ENCODE measurements around the gene NUDT22.
A peak's percentile ranks its signal among the peaks of the same experiment; 100 is the strongest.

The NUDT22 gene

GRCh38 chr11:64225608-64226506 is at the start of gene NUDT22, which contains the start of gene TRPT1:
Gene NUDT22, plus strand, starts transcription at chr11:64226274. Its CDS starts 379 bp downstream, at chr11:64226653.
Gene TRPT1, minus strand, starts transcription at chr11:64226186. Its CDS starts 326 bp downstream, at chr11:64225860.
- peak; percentile 98 for DNase-seq

GRCh38 chr11:64176751-64177150 is 49.3 kb upstream of the NUDT22 start:
- no peak for DNase-seq

GRCh38 chr11:64178203-64178602 is 47.9 kb upstream of the NUDT22 start:
- no peak for DNase-seq

- no peak for DNase-seq
Measured at GRCh38 chr11:64178951-64179639, 47.0 kb upstream of the NUDT22 start.

- no peak for DNase-seq
Measured at GRCh38 chr11:64180891-64181290, 45.2 kb upstream of the NUDT22 start.

GRCh38 chr11:64181506-64182411 is 44.3 kb upstream of the NUDT22 start:
- peak; percentile 67 to 72 for DNase-seq

- no peak for DNase-seq
Measured at GRCh38 chr11:64183890-64184289, 42.2 kb upstream of the NUDT22 start.

GRCh38 chr11:64185175-64185692 is 40.8 kb upstream of the NUDT22 start:
- no peak for DNase-seq

- peak; percentile 99 to 100 for DNase-seq
Measured at GRCh38 chr11:64185693-64186491, 40.2 kb upstream of the NUDT22 start, which contains the start of gene STIP1. Gene STIP1, plus strand, starts transcription at chr11:64186171. Its CDS starts 91 bp downstream, at chr11:64186262.

GRCh38 chr11:64186492-64187165 is 39.4 kb upstream of the NUDT22 start:
- peak; percentile 71 to 72 for DNase-seq

GRCh38 chr11:64192434-64192833 is 33.6 kb upstream of the NUDT22 start:
- no peak for DNase-seq

- DNase-seq: no peak
Measured at GRCh38 chr11:64196626-64197025, 29.4 kb upstream of the NUDT22 start.

- no peak for DNase-seq
Measured at GRCh38 chr11:64198511-64198910, 27.6 kb upstream of the NUDT22 start.

GRCh38 chr11:64201543-64201942 is 24.5 kb upstream of the NUDT22 start:
- no peak for DNase-seq

GRCh38 chr11:64202992-64203391 is 23.1 kb upstream of the NUDT22 start:
- DNase-seq: no peak

GRCh38 chr11:64203421-64204079 is 22.5 kb upstream of the NUDT22 start:
- DNase-seq: no peak

- DNase-seq: no peak
Measured at GRCh38 chr11:64204080-64204440, 22.0 kb upstream of the NUDT22 start.

GRCh38 chr11:64204464-64204989 is 21.5 kb upstream of the NUDT22 start:
- DNase-seq: peak; percentile 79 to 82

- DNase-seq: peak; percentile 82 to 86
Measured at GRCh38 chr11:64206457-64207255, 19.4 kb upstream of the NUDT22 start, which contains the start of gene FERMT3. Gene FERMT3, plus strand, starts transcription at chr11:64206721. Its CDS starts 644 bp downstream, at chr11:64207365.
